Measurements from ENCODE around the gene KDM6A. TPM values are rescaled to one million over a fixed set of nuclear protein-coding genes. Genes with fewer than 3 reads are reported as not detected.

Gene KDM6A
- total and polyA plus RNA-seq, 9 of the 15 experiments (the other 6 are each of a cell fraction or from before 2014, with no cell fraction given) = 8.4 to 34.3 (median 22.9) TPM

DNA sequence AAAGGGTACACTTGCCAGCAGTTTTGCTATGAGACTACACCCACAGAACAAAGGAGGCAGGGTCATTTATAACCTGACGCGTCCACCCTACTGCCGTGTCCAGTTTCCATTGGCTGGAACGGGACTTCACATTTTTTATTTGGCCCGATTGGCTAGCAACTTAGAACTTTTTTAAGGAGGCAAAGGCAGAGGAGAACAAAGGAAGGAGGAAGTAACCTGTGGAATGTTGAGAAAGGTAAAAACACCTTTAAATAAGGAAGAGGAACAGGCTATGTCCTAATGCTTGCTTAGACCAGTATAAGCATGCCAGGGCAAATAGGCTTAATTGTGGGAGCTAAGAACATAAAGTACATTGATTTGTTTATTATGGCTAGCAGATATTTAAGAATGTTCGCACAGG lies 18.7 kb downstream of the KDM6A start:
- FAIRE-seq = no peak
- in situ Hi-C loops (cut with MboI) = no loop called here
- Histone ChIP-seq H2AFZ (ENCODE audit: low read depth, low read length) (no peak overlapping the region), H3K9ac (ENCODE audit: insufficient read depth in 1 of 2, low read depth in 2 of 2, low read length in 2 of 2) (no peak overlapping the region), H4K20me1 (replicated peaks; ENCODE audit: control insufficient read depth, insufficient read depth, low read length) (peaks cover 14% of the 10 kb centered on the region; the same call in 1 of the 2 replicates), H3K36me3 (ENCODE audit: control insufficient read depth, insufficient read depth, low read length) (no peaks in the 10 kb centered on the region), H3K4me2 (ENCODE audit: insufficient read depth, low read length) (no peak overlapping the region), H3K79me2 (ENCODE audit: control insufficient read depth, insufficient read depth, low read length) (peaks cover 95% of the 10 kb centered on the region), H3K4me1 (replicated peaks in 1 of 2; ENCODE audit: control insufficient read depth in 2 of 2, insufficient read depth in 2 of 2, low read length in 2 of 2) (peaks cover 0 to 2% of the 10 kb centered on the region in 2 experiments; a peak in 1 of 5 replicates), H3K27ac (ENCODE audit: extremely low read depth, low read depth, low read length) (no peak overlapping the region), H3K27me3 (ENCODE audit: control insufficient read depth in 2 of 2, insufficient read depth in 2 of 2, low read length in 2 of 2) (no peaks in the 10 kb centered on the region), H3K9me3 (replicated peaks; ENCODE audit: control insufficient read depth, insufficient read depth, low read depth, low read length) (no peaks in the 10 kb centered on the region), H3K4me3 (no peak overlapping the region), H3K9me1 (ENCODE audit: control insufficient read depth, insufficient read depth, low read length) (no peaks in the 10 kb centered on the region)
- POLR2A ChIA-PET = no interaction called here
- intact Hi-C loops (cut with micrococcal nuclease) = no loop called here
- CTCF ChIA-PET (ENCODE audit: low intra/inter-chr PET ratio) = no interaction called here
- TF ChIP-seq ZNF75A (CRISPR knock-in tag; IDR thresholded peaks at IDR 0.05) = no peak
- no peak for TF ChIP-seq HDGF (IDR thresholded peaks at IDR 0.05)
- no peak for TF ChIP-seq RERE (CRISPR knock-in tag; IDR thresholded peaks at IDR 0.05; ENCODE audit: borderline replicate concordance)
- TF ChIP-seq SPI1 (IDR thresholded peaks at IDR 0.05; ENCODE audit: borderline replicate concordance, low read depth, low read length) = no peak
- TF ChIP-seq AFF4 (CRISPR knock-in tag; IDR thresholded peaks at IDR 0.05) = no peak
- TF ChIP-seq ETS2 (tag; IDR thresholded peaks at IDR 0.05; ENCODE audit: borderline replicate concordance, poor library complexity, severe bottlenecking) = no peak
- no peak for TF ChIP-seq NCOA1 (IDR thresholded peaks at IDR 0.05; ENCODE audit: low read depth)
- no peak for TF ChIP-seq HLTF (IDR thresholded peaks at IDR 0.05)
- TF ChIP-seq BRD9 (IDR thresholded peaks at IDR 0.05; ENCODE audit: low read depth, partially characterized antibody) = no peak
- DNase-seq (ENCODE audit: extremely low read depth in 1 of 4, low spot score in 3 of 4) = no peak
- 92% methylated on average over 6 of the region's 6 CpGs for WGBS (ENCODE audit: insufficient coverage, low coverage, missing lambda C conversion rate)
- no peak for ATAC-seq
- no TSS peak for BruUV-seq (replicated peaks)
